Thymus (tissue), 11 donors: ENCODE data around the gene PSG3. TPM values are rescaled to one million over a fixed set of nuclear protein-coding genes. Genes with fewer than 3 reads are reported as not detected.
"Not testable (repeated sequence)": the region's sequence is repeated elsewhere in the genome, so short reads cannot be mapped to it uniquely, and the experiment has no call there.

ENCODE experiments used
- DNase-seq, 9 donors: peaks; one replicate each; pipeline ENCODE4 v3.0.0-alpha.2; 2013; ENCODE audit warnings: low spot score in 9 of 9, low read depth in 6 of 9, missing footprints in 1 of 9
- H3K27ac ChIP-seq, 2 donors: one replicate each; pipeline ENCODE4 v1.5.1; 2013; ENCODE audit warnings: control low read depth in 1 of 2, low read depth in 1 of 2, low read length in 1 of 2, mild to moderate bottlenecking in 1 of 2, moderate library complexity in 1 of 2
- H3K27me3 ChIP-seq, 2 donors: one replicate each; pipeline ENCODE4 v1.5.1; 2013; ENCODE audit warnings: low read length in 1 of 2; ENCODE audit not compliant: control insufficient read depth in 2 of 2, insufficient read depth in 1 of 2
- H3K36me3 ChIP-seq, 2 donors: one replicate each; pipeline ENCODE4 v1.5.1; 2013; ENCODE audit warnings: low read length in 1 of 2, mild to moderate bottlenecking in 1 of 2, moderate library complexity in 1 of 2; ENCODE audit not compliant: control insufficient read depth in 2 of 2, insufficient read depth in 2 of 2
- H3K4me1 ChIP-seq, 2 donors: one replicate each; pipeline ENCODE4 v1.5.1; 2013; ENCODE audit warnings: low read length in 2 of 2; ENCODE audit not compliant: control insufficient read depth in 2 of 2, insufficient read depth in 2 of 2
- H3K4me3 ChIP-seq, 2 donors: one replicate each; pipeline ENCODE4 v1.5.1; 2013; ENCODE audit warnings: low read length in 2 of 2, control low read depth in 1 of 2, mild to moderate bottlenecking in 1 of 2
- H3K9me3 ChIP-seq, 2 donors: one replicate each; pipeline ENCODE4 v1.5.1; 2013; ENCODE audit warnings: low read length in 1 of 2, mild to moderate bottlenecking in 1 of 2; ENCODE audit not compliant: control insufficient read depth in 2 of 2, insufficient read depth in 1 of 2
- WGBS: extraction: QIAGEN DNeasy Blood & Tissue Kit; methylation state at CpG from one replicate; pipeline ENCODE4 v1.1.7; 2013; 5-methylcytosine and 5-hydroxymethylcytosine counted together
- polyA plus RNA-seq: library from polyadenylated mRNA; stranded (reverse); fragments of 200-250 nt; gene quantifications from one replicate; pipeline ENCODE4 v1.2.3, GENCODE V29; 2013
- total RNA-seq: library from RNA; stranded (reverse); fragments of 120-200 nt; gene quantifications from one replicate; pipeline ENCODE4 v1.2.4, GENCODE V29; 2013
- donor health status: healthy.

PSG3 gene
- total and polyA plus RNA-seq, 2 donors, result 0.05 TPM

- WGBS, result 91% methylated on average over 1 of the region's 1 CpG
- H3K27ac ChIP-seq, H3K9me3 ChIP-seq, DNase-seq, H3K4me3 ChIP-seq, H3K36me3 ChIP-seq, H3K27me3 ChIP-seq, H3K4me1 ChIP-seq: not testable (repeated sequence)
Measured at GRCh38 chr19:42710986-42711385, 29.3 kb downstream of the PSG3 start.

GRCh38 chr19:42697884-42698283 lies 42.4 kb downstream of the PSG3 start:
- no peak overlapping the region for H3K27ac ChIP-seq
- H3K27me3 ChIP-seq, result peaks cover 0 to 4% of the 10 kb centered on the region in 2 donors
- no peaks in the 10 kb centered on the region for H3K36me3 ChIP-seq
- whole genome bisulfite sequencing, result 32% methylated on average over 22 of the region's 22 CpGs
- no peak for DNase-seq
- H3K4me1 ChIP-seq, result no peaks in the 10 kb centered on the region
- H3K4me3 ChIP-seq, result no peak overlapping the region
- H3K9me3 ChIP-seq, result no peaks in the 10 kb centered on the region

- no peaks in the 10 kb centered on the region for H3K9me3 ChIP-seq
- 89% methylated on average over 12 of the region's 12 CpGs for WGBS
- no peak overlapping the region for H3K4me3 ChIP-seq
- no peaks in the 10 kb centered on the region for H3K36me3 ChIP-seq
- no peaks in the 10 kb centered on the region for H3K4me1 ChIP-seq
- no peak for DNase-seq
- H3K27me3 ChIP-seq, result peaks cover 0 to 4% of the 10 kb centered on the region in 2 donors
- H3K27ac ChIP-seq, result no peak overlapping the region
Measured at GRCh38 chr19:42695811-42696503, 44.3 kb downstream of the PSG3 start.

GRCh38 chr19:42693760-42694350 lies 46.4 kb downstream of the PSG3 start:
- 27% methylated on average over 5 of the region's 5 CpGs for WGBS
- DNase-seq, result no peak
- peaks cover 0 to 4% of the 10 kb centered on the region in 2 donors for H3K27me3 ChIP-seq

GRCh38 chr19:42683917-42684513 lies 56.3 kb downstream of the PSG3 start:
- WGBS, result 89% methylated on average over 2 of the region's 2 CpGs
- Histone ChIP-seq H3K9me3 (no peaks in the 10 kb centered on the region), H3K4me3 (no peak overlapping the region), H3K27me3 (no peaks in the 10 kb centered on the region), H3K27ac (no peak overlapping the region), H3K4me1 (no peaks in the 10 kb centered on the region), H3K36me3 (no peaks in the 10 kb centered on the region)
- DNase-seq, result peak in 2 of 9 donors; percentile 5 to 10

More at GRCh38 chr19:42693760-42694350, 46.4 kb downstream of the PSG3 start:
- Histone ChIP-seq H3K27ac (no peak overlapping the region), H3K36me3 (no peaks in the 10 kb centered on the region), H3K4me1 (no peaks in the 10 kb centered on the region), H3K9me3 (no peaks in the 10 kb centered on the region), H3K4me3 (no peak overlapping the region)

- H3K27me3 ChIP-seq, H3K4me1 ChIP-seq, DNase-seq, H3K36me3 ChIP-seq, H3K4me3 ChIP-seq, H3K9me3 ChIP-seq, H3K27ac ChIP-seq: not testable (repeated sequence)
- WGBS, result 97% methylated on average over 26 of the region's 27 CpGs
Measured at GRCh38 chr19:42676326-42676725, 64.0 kb downstream of the PSG3 start.

- WGBS, result 85% methylated on average over 1 of the region's 1 CpG
- H3K4me3 ChIP-seq, H3K27ac ChIP-seq, H3K27me3 ChIP-seq, H3K4me1 ChIP-seq, H3K36me3 ChIP-seq, H3K9me3 ChIP-seq, DNase-seq: not testable (repeated sequence)
Measured at GRCh38 chr19:42674549-42674948, 65.7 kb downstream of the PSG3 start.

Other genes starting within 250 kb of the PSG3 start
- gene CEACAM1, start 212.0 kb downstream of the PSG3 start, total RNA-seq, result 1.3 TPM
- gene CEACAM1, start 212.0 kb downstream of the PSG3 start, polyA plus RNA-seq, result 2.0 TPM
- gene CEACAM8, start 145.6 kb downstream of the PSG3 start, total RNA-seq, result 1.7 TPM
- 0.41 TPM for gene CEACAM8, start 145.6 kb downstream of the PSG3 start, polyA plus RNA-seq
- not detected for gene PSG8, start 25.2 kb upstream of the PSG3 start, total RNA-seq
- gene PSG8, start 25.2 kb upstream of the PSG3 start, polyA plus RNA-seq, result 0.02 TPM
- 0.05 TPM for gene PSG1, start 139.2 kb upstream of the PSG3 start, total RNA-seq
- 0.09 TPM for gene PSG1, start 139.2 kb upstream of the PSG3 start, polyA plus RNA-seq
- not detected for gene PSG6, start 177.4 kb upstream of the PSG3 start, total RNA-seq
- 0.11 TPM for gene PSG6, start 177.4 kb upstream of the PSG3 start, polyA plus RNA-seq
- gene PSG7, start 196.7 kb upstream of the PSG3 start, total RNA-seq, result not detected
- 0.07 TPM for gene PSG7, start 196.7 kb upstream of the PSG3 start, polyA plus RNA-seq